Breast epithelium (tissue), 3 donors: ENCODE data around the gene MYOT.

Source experiments
- POLR2A ChIP-seq: fragments of 450-650 bp; IDR thresholded peaks from one replicate; pipeline ENCODE4 v1.6.1; 2016; ENCODE audit warnings: antibody characterized with exemption, mild to moderate bottlenecking, moderate library complexity
- TF ChIP-seq, protein P1 (sequence below), 3 donors: fragments of 450-650 bp; IDR thresholded peaks; one replicate each; pipeline ENCODE4 v1.5.1; 2016 to 2017; ENCODE audit warnings: antibody characterized with exemption in 3 of 3, mild to moderate bottlenecking in 3 of 3, moderate library complexity in 3 of 3

DNA sequence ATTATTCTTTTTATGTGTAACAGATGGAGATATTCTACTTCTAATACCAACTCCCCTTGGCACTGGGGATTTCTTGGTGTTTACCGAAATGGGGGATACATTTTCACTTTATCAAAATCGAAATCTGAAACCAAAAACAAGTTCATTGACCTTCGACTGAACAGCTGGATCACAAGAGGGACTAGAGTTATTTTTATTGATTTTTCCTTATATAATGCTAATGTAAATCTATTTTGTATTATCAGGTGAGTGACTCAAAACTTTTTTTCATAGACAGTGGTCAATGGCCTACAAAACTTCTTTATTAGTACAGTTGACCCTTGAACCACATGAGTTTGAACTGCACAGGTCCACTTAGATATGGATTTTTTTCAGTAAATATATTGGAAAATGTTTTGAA, 31.8 kb downstream of the MYOT start:
- TF ChIP-seq, protein P1, sequence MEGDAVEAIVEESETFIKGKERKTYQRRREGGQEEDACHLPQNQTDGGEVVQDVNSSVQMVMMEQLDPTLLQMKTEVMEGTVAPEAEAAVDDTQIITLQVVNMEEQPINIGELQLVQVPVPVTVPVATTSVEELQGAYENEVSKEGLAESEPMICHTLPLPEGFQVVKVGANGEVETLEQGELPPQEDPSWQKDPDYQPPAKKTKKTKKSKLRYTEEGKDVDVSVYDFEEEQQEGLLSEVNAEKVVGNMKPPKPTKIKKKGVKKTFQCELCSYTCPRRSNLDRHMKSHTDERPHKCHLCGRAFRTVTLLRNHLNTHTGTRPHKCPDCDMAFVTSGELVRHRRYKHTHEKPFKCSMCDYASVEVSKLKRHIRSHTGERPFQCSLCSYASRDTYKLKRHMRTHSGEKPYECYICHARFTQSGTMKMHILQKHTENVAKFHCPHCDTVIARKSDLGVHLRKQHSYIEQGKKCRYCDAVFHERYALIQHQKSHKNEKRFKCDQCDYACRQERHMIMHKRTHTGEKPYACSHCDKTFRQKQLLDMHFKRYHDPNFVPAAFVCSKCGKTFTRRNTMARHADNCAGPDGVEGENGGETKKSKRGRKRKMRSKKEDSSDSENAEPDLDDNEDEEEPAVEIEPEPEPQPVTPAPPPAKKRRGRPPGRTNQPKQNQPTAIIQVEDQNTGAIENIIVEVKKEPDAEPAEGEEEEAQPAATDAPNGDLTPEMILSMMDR (IDR thresholded peaks at IDR 0.05) = no peak
- TF ChIP-seq POLR2A = no peak
